ENCODE measurements around the gene FAM9A. TPM values are rescaled to one million over a fixed set of nuclear protein-coding genes. Genes with fewer than 3 reads are reported as not detected.
"Not testable (repeated sequence)": the region's sequence is repeated elsewhere in the genome, so short reads cannot be mapped to it uniquely, and the experiment has no call there.

Gene FAM9A
- total RNA-seq, 1 donor from 2014 or later, result not detected

- Mint-ChIP-seq H3K9me3 (no peaks in the 10 kb centered on the region), H3K36me3 (ENCODE audit: low read depth) (no peaks in the 10 kb centered on the region), H3K4me3 (no peak overlapping the region), H3K4me1 (no peaks in the 10 kb centered on the region), H3K27me3 (no peaks in the 10 kb centered on the region), H3K27ac (no peak overlapping the region)
- ChIA-PET CTCF (no interaction called here), POLR2A (no interaction called here)
- intact Hi-C loops (cut with micrococcal nuclease), result no loop called here
- no peak for TF ChIP-seq CTCF (IDR thresholded peaks at IDR 0.05)
- DNase-seq, result no peak
- no peak for ATAC-seq (ENCODE audit: low read depth)
Measured at GRCh38 chrX:8784162-8784561, 17.0 kb downstream of the FAM9A start.

- H3K27ac Mint-ChIP-seq, result no peak overlapping the region
- CTCF ChIA-PET, result no interaction called here
- DNase-seq, result no peak
- no peaks in the 10 kb centered on the region for H3K27me3 Mint-ChIP-seq
- intact Hi-C loops (cut with micrococcal nuclease), result loop anchor here (1.0 kb wide), 1 partner anchor 926 kb away; no protein-coding TSS in a partner anchor
- POLR2A ChIA-PET, result no interaction called here
- H3K4me1 Mint-ChIP-seq, result no peaks in the 10 kb centered on the region
- ATAC-seq (ENCODE audit: low read depth), result no peak
- TF ChIP-seq CTCF (IDR thresholded peaks at IDR 0.05), result no peak
- no peaks in the 10 kb centered on the region for H3K36me3 Mint-ChIP-seq (ENCODE audit: low read depth)
- H3K4me3 Mint-ChIP-seq, result no peak overlapping the region
- no peaks in the 10 kb centered on the region for H3K9me3 Mint-ChIP-seq
Measured at GRCh38 chrX:8783714-8784098, 17.5 kb downstream of the FAM9A start.

DNA sequence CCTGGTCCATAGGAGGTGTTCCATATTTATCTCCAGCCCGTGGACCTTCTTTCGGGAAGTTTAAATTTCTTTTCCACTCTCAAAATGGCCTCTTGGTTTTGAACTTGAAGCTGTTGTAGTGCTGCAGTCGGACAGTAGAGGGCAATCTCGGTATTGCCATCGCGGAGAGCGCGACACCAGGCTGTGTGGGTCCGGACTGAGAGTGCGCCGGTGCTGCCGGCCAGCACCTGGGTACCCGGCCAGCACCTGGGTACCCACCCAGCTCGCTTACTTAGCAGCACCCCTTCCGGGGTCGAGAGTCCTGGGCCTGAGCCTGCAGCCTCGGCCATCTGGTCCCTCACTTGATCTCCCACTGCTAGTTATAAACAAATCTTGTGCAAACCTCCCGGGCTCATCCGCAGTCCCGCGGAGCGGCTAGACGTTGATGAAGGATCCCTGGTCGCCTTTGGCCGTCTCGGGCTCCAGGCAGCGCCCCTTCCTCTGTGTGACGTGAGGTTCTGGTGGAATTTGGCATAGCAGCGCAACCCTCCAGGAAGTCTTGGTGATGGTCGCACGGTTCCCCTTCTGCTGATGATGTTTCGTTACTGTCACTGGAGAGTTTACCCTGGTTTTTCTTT lies 18.0 kb downstream of the FAM9A start:
- peak; percentile 65 for ATAC-seq (ENCODE audit: low read depth)
- no peak overlapping the region for H3K27ac Mint-ChIP-seq
- TF ChIP-seq CTCF (IDR thresholded peaks at IDR 0.05), result no peak
- H3K36me3 Mint-ChIP-seq (ENCODE audit: low read depth), result no peaks in the 10 kb centered on the region
- no peaks in the 10 kb centered on the region for H3K4me1 Mint-ChIP-seq
- DNase-seq, result no peak
- H3K9me3 Mint-ChIP-seq, result no peaks in the 10 kb centered on the region
- intact Hi-C loops (cut with micrococcal nuclease), result loop anchor here (1.0 kb wide), 1 partner anchor 926 kb away; no protein-coding TSS in a partner anchor
- POLR2A ChIA-PET, result no interaction called here
- H3K27me3 Mint-ChIP-seq, result no peaks in the 10 kb centered on the region
- H3K4me3 Mint-ChIP-seq, result no peak overlapping the region
- CTCF ChIA-PET, result no interaction called here

- no peak overlapping the region for H3K4me3 Mint-ChIP-seq
- H3K36me3 Mint-ChIP-seq (ENCODE audit: low read depth), result no peaks in the 10 kb centered on the region
- H3K27ac Mint-ChIP-seq, result no peak overlapping the region
- ChIA-PET CTCF (no interaction called here), POLR2A (no interaction called here)
- ATAC-seq (ENCODE audit: low read depth) (no peak), DNase-seq (no peak)
- no peaks in the 10 kb centered on the region for H3K4me1 Mint-ChIP-seq
- no peak for TF ChIP-seq CTCF (IDR thresholded peaks at IDR 0.05)
- no peaks in the 10 kb centered on the region for H3K27me3 Mint-ChIP-seq
- H3K9me3 Mint-ChIP-seq, result no peaks in the 10 kb centered on the region
- intact Hi-C loops (cut with micrococcal nuclease), result no loop called here
Measured at GRCh38 chrX:8782595-8782994, 18.6 kb downstream of the FAM9A start.

- H3K27ac Mint-ChIP-seq; H3K36me3 Mint-ChIP-seq (ENCODE audit: low read depth); intact Hi-C loops (cut with micrococcal nuclease); H3K4me1 Mint-ChIP-seq; H3K9me3 Mint-ChIP-seq; CTCF ChIA-PET; H3K4me3 Mint-ChIP-seq; POLR2A ChIA-PET; DNase-seq; H3K27me3 Mint-ChIP-seq; ATAC-seq (ENCODE audit: low read depth): not testable (repeated sequence)
Measured at GRCh38 chrX:8781921-8782320, 19.3 kb downstream of the FAM9A start.

- peaks cover 5% of the 10 kb centered on the region for H3K27me3 Mint-ChIP-seq
- no peak overlapping the region for H3K4me3 Mint-ChIP-seq
- no peak for TF ChIP-seq CTCF (IDR thresholded peaks at IDR 0.05)
- ChIA-PET POLR2A (no interaction called here), CTCF (no interaction called here)
- H3K4me1 Mint-ChIP-seq, result no peaks in the 10 kb centered on the region
- no peaks in the 10 kb centered on the region for H3K36me3 Mint-ChIP-seq (ENCODE audit: low read depth)
- ATAC-seq (ENCODE audit: low read depth), result no peak
- no peaks in the 10 kb centered on the region for H3K9me3 Mint-ChIP-seq
- H3K27ac Mint-ChIP-seq, result no peak overlapping the region
- DNase-seq, result no peak
- intact Hi-C loops (cut with micrococcal nuclease), result no loop called here
Measured at GRCh38 chrX:8773117-8773516, 28.1 kb downstream of the FAM9A start.

All from activated B cell treated with CpG ODN at 0.5 μM for 24 hours (primary cell).